SK-N-MC (cell line): ENCODE results near the gene ZMYND15.

Experiments used
- EZH2 ChIP-seq: fragments of 200-600 bp; sonication (generic); IDR thresholded peaks from one replicate; pipeline ENCODE4 v1.6.1; 2017; ENCODE audit warnings: antibody characterized with exemption
- POLR2AphosphoS5 ChIP-seq: IDR thresholded peaks from 2 replicates; pipeline ENCODE4 v1.6.1; 2012; ENCODE audit warnings: mild to moderate bottlenecking, low read depth, low read length, borderline replicate concordance

GRCh38 chr17:4690745-4691144 lies 48.9 kb upstream of the ZMYND15 start:
- TF ChIP-seq POLR2AphosphoS5 (no peak), EZH2 (no peak)
